Stimulated activated CD8-positive, alpha-beta memory T cell treated with anti-CD3 and anti-CD28 coated beads, Interleukin-12 subunit alpha, Interleukin-12 subunit beta, amount 100 ng/mL, for 24 hours (primary cell): ENCODE measurements around the gene CFAP20DC.
"Not testable (repeated sequence)": the region's sequence is repeated elsewhere in the genome, so short reads cannot be mapped to it uniquely, and the experiment has no call there.

ENCODE experiments used
- DNase-seq: peaks from one replicate; pipeline ENCODE4 v3.0.0-alpha.2; 2020; ENCODE audit errors: extremely low read depth

The CFAP20DC gene

DNA sequence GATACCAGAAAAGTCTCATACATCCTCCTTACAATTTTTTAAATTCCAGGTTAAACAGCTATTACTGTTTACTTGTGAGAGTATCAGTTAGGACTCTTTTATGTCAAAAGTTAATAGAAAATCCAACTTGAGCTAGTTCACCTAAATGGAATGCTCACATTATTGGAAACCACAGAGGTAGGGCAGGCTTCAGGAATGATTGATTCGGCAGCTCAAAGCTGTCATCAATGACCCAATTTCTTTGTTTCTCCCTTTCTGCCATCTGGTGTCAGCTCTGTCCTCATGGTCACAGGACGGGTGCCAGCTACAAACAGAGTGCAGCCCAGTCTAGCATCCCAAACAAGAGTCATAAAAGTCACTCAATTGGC is 32.2 kb downstream of the CFAP20DC start:
- DNase-seq = no peak

DNA sequence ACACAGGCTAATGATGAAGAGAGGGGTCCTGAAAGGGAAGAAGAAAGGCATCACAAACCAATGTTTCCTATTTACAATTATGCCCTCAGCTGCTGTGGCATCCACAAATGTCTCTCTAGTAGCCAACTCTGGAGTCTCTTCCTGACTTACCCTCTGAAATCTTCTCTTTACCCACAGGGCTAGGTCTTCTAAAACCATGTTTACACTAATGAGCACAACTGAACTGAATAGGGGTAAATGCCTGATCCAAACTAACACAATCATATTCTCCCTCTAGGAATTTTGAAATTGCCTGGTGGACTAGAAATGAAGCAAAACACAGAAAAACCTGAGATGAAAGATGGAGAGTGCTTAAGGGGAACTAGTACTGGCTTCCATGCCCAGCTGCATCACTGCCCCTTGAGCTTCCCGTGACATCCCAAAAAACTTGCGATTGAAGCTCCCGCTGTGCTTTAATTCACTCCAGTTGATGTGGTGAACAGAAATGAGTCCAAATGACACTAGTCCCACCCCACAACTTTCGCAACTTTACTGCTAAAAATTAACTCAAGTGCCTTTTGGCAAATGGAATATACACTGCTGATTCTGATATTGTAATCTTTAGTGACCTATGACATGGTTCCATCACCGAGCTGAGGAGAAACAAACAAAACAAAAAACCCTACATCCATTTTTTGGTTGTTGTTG is 32.8 kb downstream of the CFAP20DC start:
- DNase-seq = no peak

DNA sequence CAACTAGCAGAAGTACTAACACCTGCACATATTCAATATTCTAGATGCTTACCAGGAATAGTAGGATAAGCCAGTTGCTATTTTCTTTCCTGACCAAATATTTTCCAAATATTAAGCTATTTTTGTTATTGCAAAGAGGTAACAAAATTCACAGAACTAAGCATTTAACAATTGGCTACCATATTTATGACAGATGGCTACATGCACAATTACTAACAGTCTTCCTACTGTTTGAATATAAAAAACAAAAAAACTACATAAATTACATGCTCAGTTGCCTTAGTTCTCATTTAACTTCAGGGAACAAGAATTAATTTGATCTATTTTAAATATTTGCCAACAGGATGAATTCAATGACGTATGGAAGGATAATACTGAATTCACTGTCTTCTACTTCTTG is 36.2 kb downstream of the CFAP20DC start:
- DNase-seq = no peak

DNA sequence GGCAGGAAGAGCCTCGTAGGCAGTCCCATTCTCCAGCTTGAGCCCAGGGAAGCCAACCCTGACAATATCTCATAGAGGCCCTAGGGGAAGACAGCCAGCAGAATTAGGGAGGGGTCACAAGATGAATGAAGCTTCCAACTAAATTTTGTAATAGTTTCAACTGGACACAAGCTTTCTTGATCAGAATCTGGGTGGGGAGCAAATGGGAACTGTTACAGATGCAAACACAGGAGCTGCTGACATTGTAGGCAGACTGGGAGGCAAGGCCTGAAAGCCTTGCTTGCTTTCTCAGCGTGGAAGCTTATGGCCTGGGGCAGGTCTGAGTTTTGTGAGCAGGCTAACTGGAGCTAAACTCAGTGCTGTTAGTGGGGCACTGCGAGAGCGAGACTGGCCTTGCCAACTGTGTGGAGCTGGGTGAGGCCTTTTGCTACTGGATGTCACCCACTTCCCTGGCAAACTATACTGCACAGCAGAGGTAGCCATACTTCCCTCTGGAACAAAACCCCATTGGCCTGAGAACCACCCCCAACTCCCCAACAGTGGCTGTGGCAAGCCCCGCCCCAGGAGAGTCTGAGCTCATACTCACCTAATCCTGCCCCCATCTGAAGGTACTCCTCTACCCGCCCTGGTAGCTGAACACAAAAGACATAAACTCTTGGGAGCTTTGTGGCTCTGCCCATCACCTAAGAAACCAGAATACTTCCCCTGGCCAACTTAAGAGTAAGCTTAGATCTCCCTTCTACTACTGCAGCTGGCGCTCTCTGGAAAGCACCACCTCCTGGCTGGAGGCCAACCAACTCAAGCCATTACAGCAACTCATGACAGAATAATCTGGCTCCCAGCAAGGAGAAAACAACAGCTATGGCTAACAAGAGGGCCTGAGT is 42.9 kb downstream of the CFAP20DC start:
- no peak for DNase-seq

DNA sequence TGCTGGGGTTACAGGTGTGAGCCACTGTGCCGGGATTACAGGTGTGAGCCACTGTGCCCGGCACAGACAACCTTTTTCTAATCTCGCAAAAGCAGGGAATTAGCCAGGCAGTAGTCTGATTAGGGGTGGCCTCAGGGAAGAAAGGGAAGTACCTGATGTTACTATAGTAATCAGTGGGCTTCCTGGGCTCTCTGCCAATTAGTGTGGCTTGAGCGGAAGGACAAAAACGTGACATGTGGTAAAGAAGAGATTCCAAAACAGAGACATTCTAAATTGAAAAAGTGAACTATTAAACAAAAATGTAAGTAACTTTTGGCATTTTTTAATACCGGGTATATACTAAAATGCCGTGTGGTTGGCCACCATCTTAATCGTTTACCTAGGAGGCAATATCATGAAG is 48.1 kb downstream of the CFAP20DC start:
- no peak for DNase-seq

DNA sequence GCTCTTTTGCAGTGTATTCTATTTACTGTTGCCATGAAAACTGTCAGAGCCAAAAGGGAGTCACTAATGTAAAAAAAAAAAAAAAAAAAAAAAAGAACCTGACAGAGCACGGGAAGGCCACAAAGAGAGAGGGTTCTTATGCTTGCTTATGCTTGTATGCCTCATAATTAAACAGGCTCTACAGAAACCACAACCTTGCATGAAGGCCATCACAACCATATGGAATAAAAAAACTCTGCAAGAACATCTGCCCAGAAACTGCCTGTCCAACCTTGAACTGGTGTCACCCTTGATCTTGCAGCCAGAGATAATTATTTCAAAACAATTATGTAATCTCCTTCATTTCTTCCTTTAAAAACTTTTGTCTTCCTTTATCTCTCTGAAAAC is 50.1 kb downstream of the CFAP20DC start:
- no peak for DNase-seq

DNA sequence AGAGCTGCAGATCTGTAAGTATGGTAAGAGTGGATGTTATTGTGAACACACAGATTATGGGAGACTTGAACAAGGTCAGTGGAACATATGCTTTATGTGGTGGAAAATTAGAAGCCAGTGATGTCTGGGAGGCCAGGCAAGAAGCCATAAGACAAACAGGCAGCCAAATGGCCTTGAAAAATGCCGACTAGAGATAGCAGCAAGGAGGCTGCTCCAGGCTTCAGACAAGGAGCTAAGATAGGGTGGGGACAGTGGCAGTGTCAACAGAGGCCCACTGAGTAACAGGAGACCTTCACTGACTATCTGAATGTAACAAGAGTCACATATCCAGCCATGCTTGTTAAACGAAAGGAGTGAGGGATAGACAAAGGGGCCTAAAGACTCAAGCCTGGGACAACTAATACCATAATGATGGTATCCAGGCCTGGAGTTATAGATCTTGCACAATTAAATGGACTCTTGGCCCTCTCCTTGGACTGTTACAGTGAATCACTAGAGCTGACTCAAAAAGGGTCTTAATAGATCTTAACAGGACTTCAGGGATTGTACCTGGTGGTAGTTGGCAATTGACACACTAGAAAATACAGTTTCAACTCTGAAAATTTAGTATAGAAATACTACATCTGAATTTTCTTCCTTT is 50.6 kb downstream of the CFAP20DC start:
- DNase-seq = no peak

DNA sequence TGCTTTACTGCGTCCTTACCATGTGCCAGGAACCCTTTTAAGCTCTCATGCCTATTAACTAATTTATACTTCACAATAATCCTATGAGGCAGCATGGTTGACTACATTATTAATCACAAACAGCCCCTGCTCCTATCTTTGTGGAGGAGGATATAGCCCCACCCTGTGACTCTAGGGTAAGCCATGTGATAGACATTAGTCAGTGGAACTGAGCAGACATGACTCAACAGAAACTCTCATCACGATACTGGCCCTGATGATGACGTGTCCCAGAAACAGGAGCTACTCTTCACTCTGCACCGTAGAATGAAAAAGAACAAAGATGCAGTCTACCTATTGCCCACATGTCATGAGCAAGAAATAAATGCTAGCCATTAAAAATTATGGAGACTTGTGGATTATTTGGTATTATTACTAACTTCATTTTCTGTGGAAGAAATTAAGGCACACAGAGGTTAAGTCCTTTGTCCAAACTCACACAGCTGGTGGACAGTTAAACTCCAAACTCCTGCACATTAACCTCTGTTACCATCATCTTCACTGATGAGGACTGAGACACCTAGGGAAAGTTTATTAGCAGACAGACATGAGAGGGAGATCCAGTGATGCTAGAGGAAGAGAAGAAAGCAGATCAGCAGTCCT is 51.2 kb downstream of the CFAP20DC start:
- DNase-seq = no peak

DNA sequence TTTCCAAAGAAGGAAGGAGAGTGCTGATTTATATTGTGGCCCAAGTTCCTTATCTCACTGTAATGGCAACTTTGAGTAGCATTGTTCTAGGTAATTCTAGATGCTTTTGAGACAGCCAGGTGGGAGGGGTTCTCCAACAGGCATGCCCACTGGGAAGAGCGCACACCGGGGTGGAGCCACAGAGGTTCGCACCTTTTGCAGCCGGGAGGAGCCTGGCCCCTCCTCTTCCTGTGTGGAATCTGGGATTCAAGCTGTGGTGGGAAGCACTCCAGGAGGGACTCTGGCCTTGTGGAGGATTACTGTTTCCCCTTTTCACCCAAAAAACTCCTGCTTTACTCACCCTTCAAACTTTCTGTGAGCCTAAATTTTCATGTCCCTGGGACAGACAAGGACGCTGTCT is 53.1 kb downstream of the CFAP20DC start:
- no peak for DNase-seq

DNA sequence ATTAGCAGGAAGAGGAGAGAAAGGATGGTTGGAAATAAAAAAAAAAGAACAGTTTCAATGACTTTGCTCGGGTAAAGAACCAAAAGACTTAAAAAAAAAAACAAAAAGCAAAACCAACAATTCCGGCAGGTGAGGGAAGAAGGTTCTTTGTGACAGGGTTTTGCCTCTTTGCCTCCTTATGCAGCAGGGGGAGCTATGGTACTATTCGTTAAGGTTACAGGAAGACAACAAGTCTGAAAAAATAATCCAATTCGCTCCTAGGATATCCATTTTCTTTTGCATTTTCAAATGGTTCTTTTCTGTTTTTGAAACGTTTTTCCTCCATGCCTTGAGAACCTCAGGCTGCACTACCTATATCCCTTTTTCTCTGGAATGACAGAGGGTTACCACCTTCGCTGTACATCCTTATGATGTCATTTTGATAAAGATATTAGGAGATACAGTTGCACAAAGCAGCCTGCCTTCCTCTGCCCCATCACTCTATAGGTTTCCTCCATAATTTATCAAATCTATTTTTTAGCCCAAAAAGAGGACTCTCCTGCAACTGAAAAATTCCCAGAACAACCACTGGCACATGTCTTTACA is 55.0 kb downstream of the CFAP20DC start:
- DNase-seq = no peak

DNA sequence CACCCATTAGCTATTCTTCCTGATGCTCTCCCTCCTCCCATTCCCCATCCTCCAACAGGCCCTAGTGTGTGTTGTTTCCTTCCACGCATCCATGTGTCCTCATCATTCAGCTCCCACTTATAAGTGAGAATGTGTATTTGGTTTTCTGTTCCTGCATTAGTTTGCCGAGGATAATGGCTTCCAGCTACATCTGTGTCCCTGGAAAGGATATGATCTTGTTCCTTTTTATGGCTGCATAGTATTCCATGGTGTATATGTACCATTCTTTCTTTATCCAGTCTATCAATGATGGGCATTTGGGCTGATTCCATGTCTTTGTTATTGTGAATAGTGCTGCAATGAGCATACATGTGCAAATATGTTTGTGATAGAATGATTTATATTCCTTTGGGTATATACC is 56.3 kb downstream of the CFAP20DC start:
- DNase-seq = no peak

DNA sequence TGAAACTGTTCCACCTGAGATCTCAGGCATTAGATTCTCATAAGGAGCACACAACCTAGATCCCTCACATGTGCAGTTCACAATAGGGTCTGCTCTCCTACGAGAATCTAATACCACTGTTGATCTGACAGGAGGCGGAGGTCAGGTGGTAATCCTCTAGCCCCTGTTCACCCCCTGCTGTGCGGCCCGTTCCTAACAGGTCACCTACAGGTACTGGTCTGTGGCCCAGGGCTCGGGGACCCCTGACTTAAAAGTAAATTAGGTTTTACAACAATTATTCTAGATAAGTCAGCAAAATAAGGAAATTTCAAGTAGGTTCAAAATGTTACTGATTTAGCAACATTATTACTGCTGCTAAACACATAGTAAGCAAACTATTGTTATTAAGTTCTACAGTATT is 58.2 kb downstream of the CFAP20DC start:
- DNase-seq = no peak

DNA sequence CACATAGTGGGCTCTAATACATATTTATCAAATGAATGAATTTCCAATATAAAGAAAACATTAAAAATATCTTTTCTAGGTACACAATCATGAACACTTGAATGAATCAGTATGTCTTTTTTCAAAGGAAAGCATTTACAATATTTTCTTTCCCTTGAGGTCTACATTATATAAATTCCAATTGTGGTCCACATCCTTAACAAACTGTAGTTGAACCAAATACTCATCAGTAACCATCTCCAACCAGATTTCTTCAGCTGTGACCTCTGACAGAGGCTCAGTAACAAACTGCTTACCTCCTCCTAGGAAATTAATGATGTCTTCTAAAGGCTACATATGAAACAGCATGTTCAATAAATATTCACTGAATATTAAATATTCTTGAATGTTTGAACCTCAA is 58.8 kb downstream of the CFAP20DC start:
- DNase-seq = no peak

DNA sequence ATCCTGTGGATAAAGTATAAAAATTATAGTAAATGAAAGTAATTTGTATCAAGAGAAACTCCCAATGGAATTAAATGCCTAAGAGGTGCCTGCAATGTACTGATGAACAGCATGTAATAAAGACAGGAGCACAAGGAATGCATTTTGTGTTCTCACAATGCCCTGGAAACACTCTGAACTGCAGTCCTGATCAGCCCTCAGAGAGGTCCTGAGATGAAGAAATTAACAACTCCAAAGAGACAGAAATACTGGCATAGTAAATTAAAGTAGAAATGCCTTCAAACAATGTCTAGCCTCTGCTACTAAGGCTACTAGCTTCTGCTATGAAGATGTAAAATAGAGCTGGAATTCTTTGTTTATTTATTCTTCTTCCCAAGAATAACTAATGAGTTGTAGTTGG is 59.9 kb downstream of the CFAP20DC start:
- no peak for DNase-seq

DNA sequence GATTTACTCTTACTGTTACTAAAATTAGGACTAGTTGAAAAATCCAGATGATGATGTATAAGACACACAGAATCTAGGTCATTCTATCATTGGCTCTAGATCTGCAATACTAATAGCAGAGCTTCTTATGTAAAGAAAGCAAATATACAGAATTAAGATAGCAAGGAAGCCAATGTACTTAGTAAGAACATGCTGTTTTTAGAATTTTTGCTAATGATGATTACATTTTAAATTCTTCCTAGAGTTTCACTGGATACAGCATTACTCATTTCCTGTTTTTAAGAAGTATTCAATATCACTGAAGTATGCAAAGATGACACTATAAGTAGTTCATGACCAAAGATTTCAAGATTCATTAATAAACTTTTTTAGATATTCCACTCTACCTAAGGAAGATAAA is 60.7 kb downstream of the CFAP20DC start:
- DNase-seq = no peak

DNA sequence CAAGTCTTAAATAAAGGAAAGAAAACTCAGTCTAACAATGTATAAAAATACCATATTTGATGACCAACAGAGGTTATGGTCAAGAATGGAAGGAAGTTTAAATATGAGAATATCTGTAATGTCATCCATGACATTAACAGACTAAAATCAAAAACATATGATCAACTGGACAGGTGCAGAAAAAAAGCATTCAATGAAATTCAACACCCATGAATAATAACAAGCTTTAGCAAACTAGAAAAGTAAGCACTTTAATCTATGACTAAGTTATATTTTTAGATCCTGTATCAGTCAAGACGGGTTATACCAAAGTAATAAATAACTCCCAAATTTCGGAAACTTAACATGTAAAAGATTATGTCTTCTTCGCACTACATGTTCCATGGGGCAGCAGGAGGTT is 61.8 kb downstream of the CFAP20DC start:
- no peak for DNase-seq

DNA sequence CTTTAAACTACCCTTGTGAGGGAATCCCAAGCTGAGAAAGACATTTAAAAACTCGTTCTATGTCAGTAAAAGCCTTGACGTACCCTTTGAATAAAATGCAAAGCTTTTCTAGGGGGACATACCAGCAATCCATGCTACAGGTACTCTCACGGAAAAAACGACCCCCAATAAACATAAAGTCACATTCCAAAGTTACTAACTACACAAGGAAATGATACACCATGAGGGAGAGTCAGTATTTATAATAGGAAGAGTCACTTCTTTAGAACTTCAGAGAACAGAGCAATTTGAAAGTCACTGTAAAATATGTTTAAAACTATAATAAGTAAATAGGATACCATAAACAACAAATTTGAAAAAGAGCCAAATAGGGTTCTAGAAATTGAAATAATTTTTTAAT is 63.2 kb downstream of the CFAP20DC start:
- no peak for DNase-seq

DNA sequence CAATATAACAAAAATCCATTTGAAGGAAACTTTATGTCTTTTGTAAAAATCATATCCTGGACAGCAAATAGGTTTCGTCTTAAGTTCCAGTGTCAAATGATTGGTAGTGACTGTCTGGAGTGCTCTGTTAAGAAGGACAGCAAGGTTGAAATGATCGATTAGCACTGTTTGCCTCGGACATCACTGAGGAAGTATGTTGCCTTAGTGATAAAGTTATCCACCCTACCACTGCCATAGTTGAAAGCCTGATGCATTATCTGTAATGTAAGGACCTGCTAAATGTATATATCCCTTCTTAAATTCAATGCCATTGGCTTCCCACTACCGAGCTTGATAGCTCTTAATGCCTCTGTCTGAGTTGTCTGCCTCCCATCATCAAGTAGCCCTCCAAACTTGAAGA is 70.0 kb downstream of the CFAP20DC start:
- no peak for DNase-seq

DNA sequence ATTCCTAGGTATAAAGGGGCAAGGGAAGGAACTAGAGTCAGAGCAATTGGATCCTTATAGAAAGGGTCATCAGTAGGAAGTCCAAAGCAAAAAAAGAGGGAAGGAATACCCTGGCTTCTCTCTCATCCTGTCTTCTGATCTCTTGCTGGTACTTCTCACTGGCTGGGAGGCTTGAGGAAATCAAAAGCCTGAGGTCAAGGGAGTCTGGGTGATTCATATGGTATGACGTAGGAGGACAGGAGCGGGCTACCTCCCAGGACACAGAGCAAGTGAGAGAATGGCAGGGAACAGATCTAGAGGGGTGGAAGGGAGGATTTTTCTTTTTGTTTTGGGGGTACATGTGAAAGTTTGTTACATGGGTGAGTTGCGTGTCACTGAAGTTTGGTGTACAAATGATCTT is 76.0 kb downstream of the CFAP20DC start:
- no peak for DNase-seq

DNA sequence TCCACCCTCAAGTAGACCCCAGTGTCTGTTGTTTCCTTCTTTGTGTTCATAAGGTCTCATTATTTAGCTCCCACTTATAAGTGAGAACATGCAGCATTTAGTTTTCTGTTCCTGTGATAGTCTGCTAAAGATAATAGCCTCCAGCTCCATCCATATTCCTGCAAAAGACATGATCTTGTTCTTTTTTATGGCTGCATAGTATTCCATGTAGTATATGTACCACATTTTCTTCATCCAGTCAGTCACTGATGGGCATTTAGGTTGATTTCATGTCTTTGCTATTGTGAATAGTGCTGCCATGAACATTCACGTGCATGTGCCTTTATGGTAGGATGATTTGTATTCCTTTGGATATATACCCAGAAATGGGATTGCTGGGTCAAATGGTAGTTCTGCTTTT is 82.0 kb downstream of the CFAP20DC start:
- DNase-seq = not testable (repeated sequence)

DNA sequence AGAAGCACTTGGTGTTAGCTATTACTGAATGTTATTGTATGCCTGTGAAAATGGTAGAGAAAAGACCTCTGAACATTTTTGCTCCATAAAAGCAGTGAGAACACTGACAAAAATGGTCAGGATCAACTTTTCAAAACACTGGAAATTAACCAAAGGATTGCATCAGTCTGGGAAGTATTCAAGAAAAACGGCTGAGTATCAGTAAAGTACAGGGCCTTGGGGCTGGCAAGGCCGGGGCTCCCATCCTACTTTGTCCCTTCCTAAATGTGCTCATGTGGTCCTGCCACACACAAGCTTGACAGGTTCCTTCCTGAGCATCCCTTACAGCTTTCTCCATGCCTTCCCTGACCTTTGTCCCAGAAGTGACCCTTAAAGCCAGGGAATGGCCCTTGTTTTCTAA is 84.0 kb downstream of the CFAP20DC start:
- no peak for DNase-seq

DNA sequence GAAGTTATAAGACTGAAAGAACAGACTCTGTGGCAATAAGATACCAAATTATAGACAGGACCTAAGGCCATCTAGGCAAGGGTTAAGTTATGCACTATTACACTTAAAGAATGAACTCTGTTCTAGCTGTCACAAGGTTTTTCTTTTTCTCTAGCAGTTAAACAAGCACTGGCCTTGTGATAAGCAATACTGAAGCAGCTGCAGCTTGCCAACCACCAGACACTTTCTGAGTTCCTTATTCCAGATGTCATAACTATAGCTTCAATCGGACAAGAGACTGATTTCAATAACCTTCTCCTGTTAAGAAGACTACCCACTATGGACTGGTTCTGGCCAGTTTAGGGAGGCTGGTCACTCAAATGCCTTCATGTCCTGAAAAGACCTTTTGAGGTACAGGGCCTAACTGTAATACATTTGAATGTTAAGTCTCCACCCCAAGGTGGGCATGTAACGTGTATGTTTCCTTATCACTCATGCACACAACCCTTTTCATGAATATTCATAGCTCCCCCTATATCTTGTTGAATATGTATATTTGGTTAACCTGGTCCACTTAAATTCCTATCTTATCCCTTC is 85.8 kb downstream of the CFAP20DC start:
- no peak for DNase-seq
